ENCODE measurements around the gene KCNT2.

DNA sequence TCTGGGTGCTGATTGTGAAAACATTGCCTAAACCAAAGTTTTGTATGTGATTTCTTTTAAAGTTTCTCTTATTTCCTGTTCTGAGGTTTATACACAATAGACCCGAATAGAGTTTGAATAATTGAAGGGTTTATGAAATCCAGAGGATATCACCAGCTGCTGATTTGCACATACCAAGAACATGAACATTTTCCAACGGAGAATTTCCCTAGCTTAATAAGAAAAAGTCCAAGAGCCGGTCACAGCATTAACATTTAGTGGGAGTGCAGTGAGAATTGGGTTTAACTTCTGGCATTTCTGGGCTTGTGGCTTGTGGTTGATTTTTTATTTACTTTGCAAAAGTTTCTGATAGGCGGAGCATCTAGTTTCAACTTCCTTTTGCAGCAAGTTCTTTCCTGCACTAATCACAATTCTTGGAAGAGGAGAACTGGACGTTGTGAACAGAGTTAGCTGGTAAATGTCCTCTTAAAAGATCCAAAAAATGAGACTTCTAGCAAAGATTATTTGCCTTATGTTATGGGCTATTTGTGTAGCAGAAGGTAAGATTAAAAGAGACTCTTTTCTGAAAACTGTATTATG is 43.5 kb upstream of the KCNT2 start, which contains the start of gene CFH:
- TF ChIP-seq EP300 (IDR thresholded peaks at IDR 0.05) (no peak), POLR2AphosphoS5 (IDR thresholded peaks at IDR 0.05) (no peak)
- TF ChIP-seq, protein P1, sequence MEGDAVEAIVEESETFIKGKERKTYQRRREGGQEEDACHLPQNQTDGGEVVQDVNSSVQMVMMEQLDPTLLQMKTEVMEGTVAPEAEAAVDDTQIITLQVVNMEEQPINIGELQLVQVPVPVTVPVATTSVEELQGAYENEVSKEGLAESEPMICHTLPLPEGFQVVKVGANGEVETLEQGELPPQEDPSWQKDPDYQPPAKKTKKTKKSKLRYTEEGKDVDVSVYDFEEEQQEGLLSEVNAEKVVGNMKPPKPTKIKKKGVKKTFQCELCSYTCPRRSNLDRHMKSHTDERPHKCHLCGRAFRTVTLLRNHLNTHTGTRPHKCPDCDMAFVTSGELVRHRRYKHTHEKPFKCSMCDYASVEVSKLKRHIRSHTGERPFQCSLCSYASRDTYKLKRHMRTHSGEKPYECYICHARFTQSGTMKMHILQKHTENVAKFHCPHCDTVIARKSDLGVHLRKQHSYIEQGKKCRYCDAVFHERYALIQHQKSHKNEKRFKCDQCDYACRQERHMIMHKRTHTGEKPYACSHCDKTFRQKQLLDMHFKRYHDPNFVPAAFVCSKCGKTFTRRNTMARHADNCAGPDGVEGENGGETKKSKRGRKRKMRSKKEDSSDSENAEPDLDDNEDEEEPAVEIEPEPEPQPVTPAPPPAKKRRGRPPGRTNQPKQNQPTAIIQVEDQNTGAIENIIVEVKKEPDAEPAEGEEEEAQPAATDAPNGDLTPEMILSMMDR (IDR thresholded peaks at IDR 0.05), result no peak
